MV-4-11 (cell line): ENCODE data around the gene SPTSSB.

Experiments used
- DNase-seq: peaks from one replicate; lab custom pipeline; 2025; lab: John Stamatoyannopoulos, UW

SPTSSB gene

GRCh38 chr3:161371441-161372320 is at the start of gene SPTSSB:
Gene SPTSSB, minus strand, starts transcription at chr3:161371517. Its CDS starts 25,194 bp downstream, at chr3:161346323.
- DNase-seq: no peak

- no peak for DNase-seq
These were observed 49.4 kb upstream of the SPTSSB start for GRCh38 chr3:161420746-161421145.

GRCh38 chr3:161419555-161420333 is 48.4 kb upstream of the SPTSSB start:
- no peak for DNase-seq

- no peak for DNase-seq
These were observed 44.4 kb upstream of the SPTSSB start for GRCh38 chr3:161415506-161416231.

DNA sequence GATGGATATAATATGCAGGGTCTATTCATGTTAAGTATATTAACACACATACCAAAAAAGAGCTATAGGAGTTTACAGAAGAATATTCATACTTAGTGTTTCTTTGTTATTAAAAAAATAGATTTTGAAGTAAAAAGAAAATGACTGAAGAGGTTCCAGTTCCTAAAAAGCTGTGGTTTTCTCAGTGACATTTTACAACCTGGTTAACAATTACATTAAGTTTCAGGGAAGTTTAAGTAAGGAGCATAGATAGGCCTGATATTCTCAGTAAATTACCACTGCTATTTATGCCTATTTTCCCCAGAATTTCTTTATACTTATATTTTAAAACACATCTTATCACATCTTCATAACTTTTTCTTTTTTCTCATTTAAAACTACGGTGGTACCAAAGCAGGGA is 43.6 kb upstream of the SPTSSB start:
- no peak for DNase-seq

DNA sequence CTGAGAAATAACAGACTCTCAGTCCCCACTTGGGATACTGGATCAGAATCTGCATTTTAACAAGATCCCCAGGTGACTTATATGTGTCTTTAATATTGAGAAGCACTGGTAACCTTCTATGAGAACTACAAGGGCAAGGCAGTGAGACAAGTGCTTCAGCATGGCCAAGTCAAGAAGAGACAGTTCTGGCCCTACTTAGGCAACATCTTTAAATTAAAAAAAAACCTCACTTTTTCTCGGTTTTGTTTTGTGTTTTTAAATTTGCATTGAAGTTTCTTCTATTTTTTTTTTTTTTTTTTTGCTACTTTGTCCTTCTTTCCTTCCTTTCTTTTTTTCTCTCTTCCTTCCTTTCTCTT is 42.5 kb upstream of the SPTSSB start:
- no peak for DNase-seq

- no peak for DNase-seq
These were observed 42.0 kb upstream of the SPTSSB start for GRCh38 chr3:161413127-161413854.

GRCh38 chr3:161412123-161412522 is 40.8 kb upstream of the SPTSSB start:
- no peak for DNase-seq

GRCh38 chr3:161409858-161410257 is 38.5 kb upstream of the SPTSSB start:
- no peak for DNase-seq

- peak; percentile 49 for DNase-seq
These were observed 37.8 kb upstream of the SPTSSB start for GRCh38 chr3:161409069-161409468.

GRCh38 chr3:161406594-161407555 is 35.6 kb upstream of the SPTSSB start:
- DNase-seq: peak; percentile 4

DNA sequence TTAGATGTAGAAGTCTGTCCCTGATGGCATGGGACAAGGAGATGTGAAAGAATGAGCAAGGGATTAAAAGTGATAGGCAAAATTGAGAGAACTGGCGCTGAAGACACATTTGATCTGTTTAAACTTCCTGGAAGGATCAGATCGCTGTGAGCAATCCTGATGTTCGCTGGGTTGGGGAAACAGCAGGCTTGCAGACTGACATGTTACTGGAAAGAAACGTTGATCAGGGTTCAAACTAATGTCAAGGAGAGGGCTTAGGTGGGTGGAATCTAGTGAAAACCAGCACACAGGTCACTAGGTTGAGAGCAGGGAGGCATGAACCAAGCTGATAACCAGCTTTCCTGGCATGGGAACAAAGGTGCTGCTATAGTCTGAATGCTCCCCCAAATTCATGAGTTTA is 34.5 kb upstream of the SPTSSB start:
- DNase-seq: no peak

GRCh38 chr3:161405087-161405486 is 33.8 kb upstream of the SPTSSB start:
- no peak for DNase-seq

DNA sequence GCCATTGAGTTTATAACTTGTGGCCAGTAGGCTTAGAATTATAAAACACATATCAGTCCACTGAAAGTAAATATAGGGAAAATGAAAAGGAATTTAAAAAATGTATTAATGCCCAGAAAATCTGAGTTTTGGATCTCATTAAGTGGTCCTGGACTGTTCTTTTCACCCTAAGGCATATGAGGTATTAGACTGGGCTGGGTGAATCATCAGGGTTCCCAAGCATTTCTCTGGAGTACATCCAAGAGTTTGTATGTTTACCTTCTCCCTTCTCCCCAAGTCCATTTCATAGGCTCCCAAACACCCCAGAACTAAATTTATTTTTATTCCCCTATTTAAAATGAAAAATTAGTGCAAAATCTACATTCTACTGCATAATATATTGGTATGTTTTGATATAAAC is 31.9 kb upstream of the SPTSSB start:
- DNase-seq: no peak

GRCh38 chr3:161401389-161401788 is 30.1 kb upstream of the SPTSSB start:
- no peak for DNase-seq

GRCh38 chr3:161400650-161401049 is 29.3 kb upstream of the SPTSSB start:
- DNase-seq: no peak

- no peak for DNase-seq
These were observed 24.0 kb upstream of the SPTSSB start for GRCh38 chr3:161395115-161396012.

- peak; percentile 65 for DNase-seq
These were observed 22.5 kb upstream of the SPTSSB start for GRCh38 chr3:161393803-161394202.

- no peak for DNase-seq
These were observed 22.0 kb upstream of the SPTSSB start for GRCh38 chr3:161393310-161393709.

GRCh38 chr3:161392853-161393252 is 21.5 kb upstream of the SPTSSB start:
- no peak for DNase-seq
